ENCODE results near the gene NCR1.

- TF ChIP-seq REST (IDR thresholded peaks at IDR 0.05; ENCODE audit: low read depth), result no peak
- no peak for TF ChIP-seq CREB1 (IDR thresholded peaks at IDR 0.05; ENCODE audit: low read depth)
- TF ChIP-seq TEAD4 (IDR thresholded peaks at IDR 0.05), result no peak
- TF ChIP-seq EP300 (IDR thresholded peaks at IDR 0.05; ENCODE audit: borderline replicate concordance), result no peak
- TF ChIP-seq ZBTB7A (IDR thresholded peaks at IDR 0.05; ENCODE audit: low read depth), result no peak
- TF ChIP-seq FOXM1 (IDR thresholded peaks at IDR 0.05; ENCODE audit: borderline replicate concordance, low read depth), result no peak
- no peak for TF ChIP-seq TAF1 (IDR thresholded peaks at IDR 0.05; ENCODE audit: low read depth)
- TF ChIP-seq TCF12 (IDR thresholded peaks at IDR 0.05; ENCODE audit: low read depth), result no peak
- no peak for TF ChIP-seq MAX (IDR thresholded peaks at IDR 0.05)
- no peak for TF ChIP-seq YY1 (IDR thresholded peaks at IDR 0.05; ENCODE audit: low read depth)
- no peak for TF ChIP-seq EGR1 (IDR thresholded peaks at IDR 0.05)
Observed at GRCh38 chr19:54906819-54907218, 871 bp downstream of the NCR1 start.

Data from Ishikawa (cell line).